CD4-positive, alpha-beta T cell treated with Interleukin-10 for 1 hour (primary cell): ENCODE data around the gene ITPR3.

Experiments
- DNase-seq: peaks from one replicate; pipeline ENCODE4 v3.0.0-alpha.2; 2020

The ITPR3 gene

DNA sequence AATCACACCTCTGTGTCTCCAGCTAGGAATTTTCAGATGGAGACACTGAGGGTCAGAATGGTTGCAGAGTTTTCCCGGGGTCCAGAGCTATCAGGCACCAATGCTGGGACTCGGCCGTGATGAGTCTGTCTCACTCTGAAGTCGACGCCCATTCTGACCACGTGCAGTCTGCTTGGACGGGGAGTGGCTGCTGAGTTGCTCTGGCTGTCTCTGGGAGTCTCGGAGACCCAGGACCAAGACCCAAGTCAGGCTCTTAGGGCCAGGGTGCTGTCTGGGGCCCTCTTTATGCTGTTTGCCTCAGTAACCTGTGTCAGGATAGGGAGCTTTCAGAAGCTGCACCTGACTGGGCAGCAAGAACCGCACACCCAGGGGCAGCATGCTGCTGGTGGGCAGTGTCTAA, 121.0 kb downstream of the ITPR3 start:
- no peak for DNase-seq

DNA sequence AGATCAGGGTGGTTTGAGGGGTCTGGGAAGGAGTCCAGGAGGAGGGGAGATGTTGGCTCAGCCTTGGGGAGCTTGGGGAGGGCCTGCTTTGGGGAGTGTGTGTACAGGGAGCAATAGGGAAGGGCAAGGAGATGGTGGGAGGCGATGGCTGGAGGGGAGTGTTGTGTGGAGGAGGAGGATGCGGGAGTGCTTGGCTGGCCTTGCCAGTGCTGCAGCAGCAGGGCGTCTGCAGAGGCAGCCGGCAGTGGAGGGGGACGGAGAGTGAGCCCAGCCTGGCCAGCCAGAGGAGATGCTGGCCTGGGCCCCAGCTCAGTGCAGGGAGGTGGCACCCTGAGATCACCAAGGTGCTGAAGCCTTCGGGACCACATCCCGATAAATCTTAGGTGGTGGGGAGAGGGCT, 121.7 kb downstream of the ITPR3 start:
- no peak for DNase-seq

DNA sequence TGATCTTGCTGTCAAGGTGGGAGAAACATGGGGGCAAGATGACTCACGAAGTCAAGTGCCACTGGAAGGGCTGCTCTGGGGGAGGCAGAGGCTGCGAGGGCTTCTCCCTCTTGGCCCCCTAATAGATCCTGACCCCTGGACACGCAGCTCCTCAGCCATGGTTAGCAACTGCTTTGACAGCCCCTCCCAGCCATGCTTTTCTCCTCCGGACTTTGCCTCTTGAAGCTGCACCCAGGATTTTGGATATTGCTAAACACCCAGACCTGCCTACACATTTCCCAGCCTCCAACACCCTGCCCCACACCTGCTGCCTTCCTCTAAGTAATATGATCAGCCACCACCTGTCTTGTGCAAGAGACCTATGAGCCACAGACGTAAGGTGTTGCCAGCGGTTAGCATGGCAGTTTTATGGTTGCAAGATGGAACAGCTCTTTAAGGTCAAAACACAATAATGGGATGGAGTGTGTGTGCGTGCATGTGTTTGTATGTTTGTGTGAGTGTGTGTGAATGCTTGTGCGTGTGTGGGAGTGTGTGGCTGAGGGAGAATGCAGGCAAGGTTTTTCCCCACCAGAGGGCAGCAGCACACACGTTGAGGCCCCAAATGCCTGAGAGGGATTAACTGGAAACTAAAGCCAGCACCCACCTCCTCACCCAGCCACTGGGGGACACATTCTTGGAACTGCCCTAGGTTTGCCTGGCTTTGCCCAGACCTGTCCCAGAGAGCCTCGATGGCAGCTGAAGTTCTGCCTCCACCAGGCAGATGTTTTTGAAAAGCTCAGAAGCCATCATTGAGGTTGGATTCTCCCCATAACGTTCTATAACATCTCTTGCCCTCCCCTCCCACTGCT, 123.1 kb downstream of the ITPR3 start:
- DNase-seq: peak; percentile 76

DNA sequence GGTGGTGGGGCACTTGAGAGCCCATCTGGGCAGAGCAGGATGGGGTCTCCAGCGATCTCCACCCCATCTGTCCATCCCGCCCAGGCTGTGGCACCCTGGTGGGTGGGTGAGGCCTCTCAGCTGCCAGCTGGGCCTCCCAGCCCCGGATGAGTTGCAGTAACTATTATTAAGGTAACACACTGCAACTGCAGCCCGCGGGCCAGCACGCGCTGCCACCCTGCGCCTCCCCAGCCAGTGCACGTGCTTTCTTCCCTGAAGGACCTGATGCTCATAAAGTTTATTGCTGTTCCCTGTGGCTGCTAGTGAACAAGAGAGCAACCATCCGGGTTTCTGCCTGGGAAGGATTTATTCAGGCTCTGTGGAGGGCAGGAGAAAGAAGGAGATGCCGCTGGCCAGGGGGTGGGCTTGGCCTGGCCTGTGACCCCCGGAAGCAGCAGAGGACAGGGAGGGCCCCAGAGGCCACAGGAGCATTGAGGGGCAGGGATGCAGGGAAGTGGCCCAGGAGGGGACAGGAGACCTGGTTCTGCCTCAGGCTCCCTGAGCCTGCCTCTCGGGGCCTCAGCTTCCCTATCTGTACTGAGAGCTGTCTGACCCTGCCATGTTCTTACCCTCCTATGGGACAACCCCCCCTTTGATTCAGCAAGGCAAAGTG, 123.9 kb downstream of the ITPR3 start:
- no peak for DNase-seq

DNA sequence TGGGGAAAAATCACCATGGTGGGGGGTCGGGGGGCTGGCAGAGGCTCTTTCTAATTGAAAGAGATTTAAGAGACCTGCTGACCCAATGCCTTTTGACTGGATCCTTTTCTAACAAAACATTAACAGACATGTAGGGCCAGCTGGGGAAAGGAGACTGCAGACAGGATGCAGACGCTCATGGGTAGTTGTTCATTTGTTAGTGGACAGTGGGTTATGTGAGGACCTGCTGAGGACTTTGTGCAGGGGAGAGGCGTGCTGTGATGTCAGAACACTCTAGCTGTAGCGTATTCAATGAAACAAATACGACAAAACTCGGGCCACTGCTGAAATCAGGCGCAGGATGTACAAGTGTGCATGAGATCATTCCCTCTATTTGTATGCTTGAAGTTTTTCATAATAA, 124.4 kb downstream of the ITPR3 start:
- DNase-seq: no peak
